ENCODE results near the gene BTG3. TPM values are rescaled to one million over a fixed set of nuclear protein-coding genes. Genes with fewer than 3 reads are reported as not detected.

Gene BTG3
- total RNA-seq, 1 donor from 2014 or later, result 8.5 TPM

Other genes with a start within 250 kb of the BTG3 start
- 48.3 and 75.1 TPM in 2 replicates for gene CXADR, start 99.9 kb downstream of the BTG3 start, total RNA-seq
- gene C21orf91, start 206.5 kb upstream of the BTG3 start, total RNA-seq, result 5.9 and 7.0 TPM in 2 replicates

Data from dermis microvascular lymphatic vessel endothelial cell (primary cell).